Left ventricle myocardium inferior (tissue), 1 donor: ENCODE measurements around the gene RXRG. TPM values are rescaled to one million over a fixed set of nuclear protein-coding genes. Genes with fewer than 3 reads are reported as not detected.

ENCODE experiments used
- DNase-seq: peaks from one replicate; pipeline ENCODE4 v3.0.0-alpha.2; 2020
- H3K27ac ChIP-seq: fragments of 200-600 bp; replicated peaks from 2 replicates; pipeline ENCODE4 v1.8.0; 2021
- H3K27me3 ChIP-seq: fragments of 200-600 bp; 2 replicates; pipeline ENCODE4 v1.8.0; 2021; ENCODE audit warnings: low read depth
- H3K36me3 ChIP-seq: fragments of 200-600 bp; 2 replicates; pipeline ENCODE4 v1.8.0; 2021
- H3K4me1 ChIP-seq: fragments of 200-600 bp; 2 replicates; pipeline ENCODE4 v1.8.0; 2021
- H3K4me3 ChIP-seq: fragments of 200-600 bp; 2 replicates; pipeline ENCODE4 v1.8.0; 2021; ENCODE audit warnings: mild to moderate bottlenecking, moderate library complexity
- H3K9me3 ChIP-seq: fragments of 200-600 bp; replicated peaks from 2 replicates; pipeline ENCODE4 v1.8.0; 2021
- CTCF ChIP-seq: fragments of 200-600 bp; IDR thresholded peaks from 2 replicates; pipeline ENCODE4 v1.8.0; 2021; ENCODE audit warnings: antibody characterized with exemption, mild to moderate bottlenecking, borderline replicate concordance
- intact Hi-C: fragments of 100-400 bp; cut with micrococcal nuclease; formaldehyde crosslinking; loops from one replicate; pipeline ENCODE4 v1.11.0; 2022
- total RNA-seq: library from RNA; stranded (reverse); fragmentation: NEBNext Ultra II Directional; extraction: Animal tissue kit (Norgen Biotek cat#: 25700); gene quantifications from one replicate; pipeline ENCODE4 v1.2.1, GENCODE V29; 2021
- donor health status: DM: no; HTN: yes; CAD: no; lungs with severe emphysema.

RXRG gene
- total RNA-seq, 1 donor from 2014 or later, result 9.3 TPM

GRCh38 chr1:165442053-165442452, 2.9 kb downstream of the RXRG start:
- peaks cover 26% of the 10 kb centered on the region for H3K27me3 ChIP-seq
- intact Hi-C loops, result no loop called here

GRCh38 chr1:165441166-165441880, 3.6 kb downstream of the RXRG start:
- DNase-seq, result no peak
- Histone ChIP-seq H3K36me3 (no peaks in the 10 kb centered on the region), H3K9me3 (no peaks in the 10 kb centered on the region), H3K27me3 (peaks cover 29% of the 10 kb centered on the region), H3K4me1 (peaks cover 27% of the 10 kb centered on the region), H3K4me3 (no peak overlapping the region), H3K27ac (no peak overlapping the region)
- intact Hi-C loops, result no loop called here
- no peak for TF ChIP-seq CTCF

More at GRCh38 chr1:165442053-165442452, 2.9 kb downstream of the RXRG start:
- no peak for TF ChIP-seq CTCF
- no peak overlapping the region for H3K27ac ChIP-seq
- no peak overlapping the region for H3K4me3 ChIP-seq
- peaks cover 27% of the 10 kb centered on the region for H3K4me1 ChIP-seq
- H3K36me3 ChIP-seq, result no peaks in the 10 kb centered on the region
- no peaks in the 10 kb centered on the region for H3K9me3 ChIP-seq
- DNase-seq, result no peak

- Histone ChIP-seq H3K27ac (no peak overlapping the region), H3K4me3 (no peak overlapping the region), H3K9me3 (no peaks in the 10 kb centered on the region), H3K4me1 (peaks cover 15% of the 10 kb centered on the region), H3K36me3 (no peaks in the 10 kb centered on the region), H3K27me3 (peaks cover 21% of the 10 kb centered on the region)
- no peak for DNase-seq
- TF ChIP-seq CTCF, result no peak
- intact Hi-C loops, result no loop called here
Observed at GRCh38 chr1:165439330-165439729, 5.6 kb downstream of the RXRG start.

GRCh38 chr1:165436994-165437393, 7.9 kb downstream of the RXRG start:
- no peak for DNase-seq

GRCh38 chr1:165435801-165436200, 9.1 kb downstream of the RXRG start:
- H3K9me3 ChIP-seq, result no peaks in the 10 kb centered on the region
- TF ChIP-seq CTCF, result no peak
- DNase-seq, result no peak
- peaks cover 9% of the 10 kb centered on the region for H3K27me3 ChIP-seq
- no peak overlapping the region for H3K4me3 ChIP-seq
- H3K36me3 ChIP-seq, result no peaks in the 10 kb centered on the region
- no peak overlapping the region for H3K27ac ChIP-seq
- no peaks in the 10 kb centered on the region for H3K4me1 ChIP-seq
- intact Hi-C loops, result no loop called here

More at GRCh38 chr1:165436994-165437393, 7.9 kb downstream of the RXRG start:
- TF ChIP-seq CTCF, result no peak
- intact Hi-C loops, result no loop called here
- no peaks in the 10 kb centered on the region for H3K9me3 ChIP-seq
- H3K27me3 ChIP-seq, result peaks cover 9% of the 10 kb centered on the region
- H3K27ac ChIP-seq, result no peak overlapping the region
- no peak overlapping the region for H3K4me3 ChIP-seq
- H3K36me3 ChIP-seq, result no peaks in the 10 kb centered on the region
- H3K4me1 ChIP-seq, result no peaks in the 10 kb centered on the region
